Spleen (tissue), 11 donors: ENCODE results near the gene RPP25L. TPM values are rescaled to one million over a fixed set of nuclear protein-coding genes. Genes with fewer than 3 reads are reported as not detected.
A peak's percentile ranks its signal among the peaks of the same experiment; 100 is the strongest.

Source experiments
- DNase-seq: peaks from one replicate; pipeline ENCODE4 v3.0.0-alpha.2; 2020
- H3K27ac ChIP-seq, 8 donors: fragments of 200-600 bp; sonication (generic) in 7 of 8; 1 replicate in 4 of 8; 2 replicates in 4 of 8; pipeline versions ENCODE4 v1.5.0 to v1.8.0; 2016 to 2021; ENCODE audit warnings: inconsistent platforms in 4 of 8, mild to moderate bottlenecking in 4 of 8, moderate library complexity in 1 of 8
- H3K27me3 ChIP-seq, 7 donors: fragments of 200-600 bp; sonication (generic) in 6 of 7; replicated peaks in 1 of 7; 1 replicate in 4 of 7; 2 replicates in 3 of 7; pipeline versions ENCODE4 v1.5.0 to v1.8.0; 2016 to 2021; ENCODE audit warnings: inconsistent platforms in 3 of 7, mild to moderate bottlenecking in 1 of 7
- H3K36me3 ChIP-seq, 6 donors: fragments of 200-600 bp; sonication (generic) in 5 of 6; 1 replicate in 4 of 6; 2 replicates in 2 of 6; pipeline versions ENCODE4 v1.5.0 to v1.8.0; 2016 to 2021; ENCODE audit warnings: inconsistent platforms in 2 of 6
- H3K4me1 ChIP-seq, 6 donors: fragments of 200-600 bp; sonication (generic) in 5 of 6; 1 replicate in 3 of 6; 2 replicates in 3 of 6; pipeline versions ENCODE4 v1.5.0 to v1.8.0; 2016 to 2021; ENCODE audit warnings: inconsistent platforms in 3 of 6
- H3K4me3 ChIP-seq, 8 donors: fragments of 200-600 bp; sonication (generic) in 7 of 8; 1 replicate in 4 of 8; 2 replicates in 4 of 8; pipeline versions ENCODE4 v1.5.0 to v1.8.0; 2016 to 2021; ENCODE audit warnings: inconsistent platforms in 4 of 8, mild to moderate bottlenecking in 4 of 8, moderate library complexity in 2 of 8
- H3K9me3 ChIP-seq, 8 donors: fragments of 200-600 bp; sonication (generic) in 7 of 8; 1 replicate in 4 of 8; 2 replicates in 4 of 8; pipeline versions ENCODE4 v1.5.0 to v1.8.0; 2016 to 2021; ENCODE audit warnings: inconsistent platforms in 4 of 8
- CTCF ChIP-seq, 11 experiments: fragments of 200-600 bp in 7 of 11; fragments of 450-650 bp in 4 of 11; sonication (generic) in 4 of 11; IDR thresholded peaks in 8 of 11; conservative IDR thresholded peaks in 3 of 11; 1 replicate in 7 of 11; 2 replicates in 4 of 11; pipeline versions ENCODE4 v1.4.0 to v1.8.0; 2016 to 2021; ENCODE audit warnings: antibody characterized with exemption in 11 of 11, inconsistent platforms in 4 of 11, mild to moderate bottlenecking in 1 of 11
- POLR2A ChIP-seq, 3 donors: fragments of 450-650 bp; IDR thresholded peaks; one replicate each; pipeline ENCODE4 v1.5.1; 2017; ENCODE audit warnings: antibody characterized with exemption in 3 of 3, mild to moderate bottlenecking in 1 of 3
- POLR2AphosphoS5 ChIP-seq, 3 donors: sonication (generic); formaldehyde crosslinking; IDR thresholded peaks; one replicate each; pipeline ENCODE4 v1.5.1; 2017; ENCODE audit warnings: antibody characterized with exemption in 3 of 3
- WGBS, 5 donors: extraction: QIAGEN DNeasy Blood & Tissue Kit in 3 of 5; methylation state at CpG; one replicate each; pipeline versions ENCODE4 v1.1.5 to v1.1.7; 2013 to 2018; 5-methylcytosine and 5-hydroxymethylcytosine counted together
- intact Hi-C: fragments of 100-400 bp; cut with DNase I; formaldehyde crosslinking; loops from one replicate; pipeline ENCODE4 v1.15.0; 2023; ENCODE audit warnings: low total_unique reads
- polyA plus RNA-seq, 3 donors: library from polyadenylated mRNA; stranded (reverse); fragments of 200-250 nt; gene quantifications; one replicate each; pipeline ENCODE4 v1.2.1, GENCODE V29; 2013
- total RNA-seq, 7 donors: library from RNA; depleted of rRNA in 3 of 7; stranded (reverse); fragments of >200 nt in 3 of 7; fragmentation: NEBNext Ultra II Directional in 4 of 7; extraction: Animal tissue kit (Norgen Biotek cat#: 25700) in 4 of 7; gene quantifications; one replicate each; pipeline versions ENCODE4 v1.1.0 to v1.2.1, GENCODE V29; 2016 to 2021
- donor health status: healthy with polysubstance abuse.
- donor health status: DM: no; HTN: no; CAD: no; lungs with moderate emphysema.
- donor health status: DM: no; HTN: no; CAD: no.
- donor health status: Bipolar disorder and iron deficiency.
- donor health status: healthy.
- donor health status: DM: no; HTN: no; CAD: no.
- donor health status: DM: yes; HTN: yes; CAD: no.

Gene RPP25L
- total and polyA plus RNA-seq, 10 donors, result 16.8 to 54.1 (median 26.8) TPM

- no peaks in the 10 kb centered on the region for H3K36me3 ChIP-seq
- H3K4me1 ChIP-seq, result peaks cover 0 to 59% (median 29%) of the 10 kb centered on the region in 6 donors
- WGBS, 5 donors, result 63 to 75% (median 71%) methylated on average over 6 to 8 of the region's 8 CpGs
- DNase-seq, result peak; percentile 58
- no peak overlapping the region for H3K4me3 ChIP-seq
- peak overlapping the region in 3 of 8 donors; percentile 23 to 62 (median 50) for H3K27ac ChIP-seq
- intact Hi-C loops, result no loop called here
- no peak for TF ChIP-seq POLR2A (IDR thresholded peaks at IDR 0.05)
- TF ChIP-seq POLR2AphosphoS5 (IDR thresholded peaks at IDR 0.05), result no peak
- TF ChIP-seq CTCF (IDR thresholded peaks at IDR 0.05 in 8 of 11, conservative IDR thresholded peaks at IDR 0.05 in 3 of 11), result no peak
- peaks cover 0 to 92% (median 36%) of the 10 kb centered on the region in 7 donors for H3K27me3 ChIP-seq
- H3K9me3 ChIP-seq, result no peaks in the 10 kb centered on the region
These were observed 31.5 kb downstream of the RPP25L start for GRCh38 chr9:34580358-34580757.

GRCh38 chr9:34579808-34580163 lies 32.1 kb downstream of the RPP25L start:
- DNase-seq, result peak; percentile 52
- Histone ChIP-seq H3K27ac (peak overlapping the region in 3 of 8 donors; percentile 23 to 62 (median 50)), H3K9me3 (no peaks in the 10 kb centered on the region), H3K36me3 (no peaks in the 10 kb centered on the region), H3K27me3 (peaks cover 0 to 92% (median 31%) of the 10 kb centered on the region in 7 donors), H3K4me3 (no peak overlapping the region), H3K4me1 (peaks cover 0 to 65% (median 29%) of the 10 kb centered on the region in 6 donors)
- TF ChIP-seq POLR2AphosphoS5 (IDR thresholded peaks at IDR 0.05), result no peak
- no peak for TF ChIP-seq POLR2A (IDR thresholded peaks at IDR 0.05)
- TF ChIP-seq CTCF (IDR thresholded peaks at IDR 0.05 in 8 of 11, conservative IDR thresholded peaks at IDR 0.05 in 3 of 11), result no peak
- 70 to 76% (median 74%) methylated on average over 5 of the region's 5 CpGs for WGBS, 5 donors
- intact Hi-C loops, result no loop called here

GRCh38 chr9:34579104-34579807 lies 32.6 kb downstream of the RPP25L start:
- no peak for DNase-seq
- peak overlapping the region in 3 of 8 donors; percentile 50 to 62 (median 59) for H3K27ac ChIP-seq
- H3K27me3 ChIP-seq, result peaks cover 0 to 92% (median 28%) of the 10 kb centered on the region in 7 donors
- 18 to 30% (median 23%) methylated on average over 17 of the region's 17 CpGs for WGBS, 5 donors
- intact Hi-C loops, result no loop called here
- TF ChIP-seq POLR2A (IDR thresholded peaks at IDR 0.05) (no peak), POLR2AphosphoS5 (IDR thresholded peaks at IDR 0.05) (no peak), CTCF (IDR thresholded peaks at IDR 0.05 in 8 of 11, conservative IDR thresholded peaks at IDR 0.05 in 3 of 11) (no peak)
- H3K4me1 ChIP-seq, result peaks cover 0 to 69% (median 29%) of the 10 kb centered on the region in 6 donors
- H3K36me3 ChIP-seq, result no peaks in the 10 kb centered on the region
- H3K9me3 ChIP-seq, result no peaks in the 10 kb centered on the region
- peak overlapping the region in 1 of 8 donors; percentile 13 for H3K4me3 ChIP-seq
